Kidney (tissue), 14 donors: ENCODE data around the gene ACVR1B. TPM values are rescaled to one million over a fixed set of nuclear protein-coding genes. Genes with fewer than 3 reads are reported as not detected.

ENCODE experiments used
- DNase-seq, 5 donors: peaks; one replicate each; pipeline ENCODE4 v3.0.0-alpha.2; 2013 to 2020
- FAIRE-seq: peaks from 2 replicates; lab custom pipeline; 2012; peaks lifted over from hg19 to GRCh38; lab: Jason Lieb, UNC
- H3K27ac ChIP-seq, 2 donors: one replicate each; pipeline ENCODE4 v1.7.0; 2013; ENCODE audit warnings: low read depth in 2 of 2, low read length in 2 of 2, inconsistent platforms in 1 of 2
- H3K27me3 ChIP-seq: one replicate; pipeline ENCODE4 v1.7.1; 2013; ENCODE audit warnings: low read length, inconsistent platforms; ENCODE audit not compliant: control insufficient read depth, insufficient read depth
- H3K36me3 ChIP-seq, 3 donors: one replicate each; pipeline versions ENCODE4 v1.7.0 to v1.7.1; 2013; ENCODE audit warnings: low read length in 3 of 3, control low read depth in 1 of 3, inconsistent platforms in 1 of 3; ENCODE audit not compliant: insufficient read depth in 3 of 3, control insufficient read depth in 2 of 3
- H3K4me1 ChIP-seq, 3 donors: one replicate each; pipeline versions ENCODE4 v1.7.0 to v1.7.1; 2013; ENCODE audit warnings: low read length in 3 of 3, inconsistent platforms in 1 of 3, low read depth in 1 of 3; ENCODE audit not compliant: control insufficient read depth in 2 of 3, insufficient read depth in 2 of 3
- H3K4me3 ChIP-seq, 3 donors: one replicate each; pipeline versions ENCODE4 v1.7.0 to v1.8.1; 2013; ENCODE audit warnings: low read length in 3 of 3, control low read depth in 1 of 3, inconsistent platforms in 1 of 3
- H3K9ac ChIP-seq, 3 donors: one replicate each; pipeline versions ENCODE4 v1.7.0 to v1.7.1; 2013; ENCODE audit warnings: low read length in 3 of 3, control low read depth in 1 of 3, inconsistent platforms in 1 of 3
- H3K9me3 ChIP-seq, 3 donors: one replicate each; pipeline versions ENCODE4 v1.7.0 to v1.7.1; 2013; ENCODE audit warnings: low read length in 3 of 3, control low read depth in 1 of 3, inconsistent platforms in 1 of 3; ENCODE audit not compliant: control insufficient read depth in 2 of 3, insufficient read depth in 1 of 3
- intact Hi-C: fragments of 100-400 bp; cut with DNase I; formaldehyde crosslinking; loops from one replicate; pipeline ENCODE4 v1.11.1; 2022
- polyA plus RNA-seq: library from polyadenylated mRNA; stranded (reverse); fragments of 350-450 nt; fragmentation: Illumina TruSeq; extraction: RNeasy Lipid Tissue Mini Kit (QIAGEN cat#74804); gene quantifications from one replicate; pipeline ENCODE4 v1.2.3, GENCODE V29; 2014; ENCODE audit warnings: low read depth, low replicate concordance; ENCODE audit not compliant: insufficient read depth
- total RNA-seq: library from RNA; stranded (reverse); fragmentation: NEBNext Ultra II Directional; extraction: Animal tissue kit (Norgen Biotek cat#: 25700); gene quantifications from one replicate; pipeline ENCODE4 v1.2.1, GENCODE V29; 2021
- TF ChIP-seq, protein P1 (sequence below): IDR thresholded peaks from 3 replicates; pipeline ENCODE4 v1.5.1; 2012; ENCODE audit warnings: mild to moderate bottlenecking, moderate library complexity, borderline replicate concordance; ENCODE audit not compliant: insufficient read depth; ENCODE audit errors: extremely low read depth
- donor health status: control.
- donor health status: control.
- donor health status: control.
- donor health status: control.
- donor health status: control.
- donor health status: DM: yes; HTN: yes; CAD: no.
- donor health status: Normal renal cell carcinoma (clear cell type).

The ACVR1B gene
- total and polyA plus RNA-seq, 2 donors from 2014 or later = 30.6 to 95.5 TPM

DNA sequence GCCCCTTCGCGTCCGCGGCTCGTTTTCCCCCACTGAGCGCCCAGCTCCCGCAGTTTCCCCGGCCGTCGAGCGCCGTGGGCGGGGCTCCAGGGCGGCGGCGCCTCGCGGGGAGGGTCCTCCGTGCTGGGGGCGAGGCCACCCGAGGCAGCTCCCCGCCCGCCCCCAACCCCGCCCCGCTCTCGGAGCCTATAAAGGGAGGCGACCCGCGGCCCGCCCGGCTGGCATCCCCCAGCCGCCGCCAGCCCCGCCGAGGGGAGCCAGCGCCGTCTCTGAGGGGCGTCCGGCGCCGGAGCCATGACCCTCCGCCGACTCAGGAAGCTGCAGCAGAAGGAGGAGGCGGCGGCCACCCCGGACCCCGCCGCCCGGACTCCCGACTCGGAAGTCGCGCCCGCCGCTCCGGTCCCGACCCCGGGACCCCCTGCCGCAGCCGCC lies 55.2 kb downstream of the ACVR1B start, which contains the start of gene TAMALIN:
Gene TAMALIN, plus strand, starts transcription at position 221 of the 432 bp plus-strand sequence. Its CDS starts 74 bp downstream, at position 295.
- Histone ChIP-seq H3K36me3 (peaks cover 0 to 2% (median 0%) of the 10 kb centered on the region in 3 donors), H3K27ac (peak within 1 kb of the TSS; percentile 79 to 88), H3K9ac (peak within 1 kb of the TSS; percentile 11 to 67 (median 45)), H3K4me1 (peaks cover 3 to 22% (median 6%) of the 10 kb centered on the region in 3 donors), H3K9me3 (no peaks in the 10 kb centered on the region), H3K27me3 (no peaks in the 10 kb centered on the region), H3K4me3 (peak within 1 kb of the TSS; percentile 35 to 46 (median 42))
- intact Hi-C loops = no loop called here
- FAIRE-seq (no peak), DNase-seq (peak; percentile 70 to 94 (median 85))
- TF ChIP-seq, protein P1, sequence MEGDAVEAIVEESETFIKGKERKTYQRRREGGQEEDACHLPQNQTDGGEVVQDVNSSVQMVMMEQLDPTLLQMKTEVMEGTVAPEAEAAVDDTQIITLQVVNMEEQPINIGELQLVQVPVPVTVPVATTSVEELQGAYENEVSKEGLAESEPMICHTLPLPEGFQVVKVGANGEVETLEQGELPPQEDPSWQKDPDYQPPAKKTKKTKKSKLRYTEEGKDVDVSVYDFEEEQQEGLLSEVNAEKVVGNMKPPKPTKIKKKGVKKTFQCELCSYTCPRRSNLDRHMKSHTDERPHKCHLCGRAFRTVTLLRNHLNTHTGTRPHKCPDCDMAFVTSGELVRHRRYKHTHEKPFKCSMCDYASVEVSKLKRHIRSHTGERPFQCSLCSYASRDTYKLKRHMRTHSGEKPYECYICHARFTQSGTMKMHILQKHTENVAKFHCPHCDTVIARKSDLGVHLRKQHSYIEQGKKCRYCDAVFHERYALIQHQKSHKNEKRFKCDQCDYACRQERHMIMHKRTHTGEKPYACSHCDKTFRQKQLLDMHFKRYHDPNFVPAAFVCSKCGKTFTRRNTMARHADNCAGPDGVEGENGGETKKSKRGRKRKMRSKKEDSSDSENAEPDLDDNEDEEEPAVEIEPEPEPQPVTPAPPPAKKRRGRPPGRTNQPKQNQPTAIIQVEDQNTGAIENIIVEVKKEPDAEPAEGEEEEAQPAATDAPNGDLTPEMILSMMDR = no peak

DNA sequence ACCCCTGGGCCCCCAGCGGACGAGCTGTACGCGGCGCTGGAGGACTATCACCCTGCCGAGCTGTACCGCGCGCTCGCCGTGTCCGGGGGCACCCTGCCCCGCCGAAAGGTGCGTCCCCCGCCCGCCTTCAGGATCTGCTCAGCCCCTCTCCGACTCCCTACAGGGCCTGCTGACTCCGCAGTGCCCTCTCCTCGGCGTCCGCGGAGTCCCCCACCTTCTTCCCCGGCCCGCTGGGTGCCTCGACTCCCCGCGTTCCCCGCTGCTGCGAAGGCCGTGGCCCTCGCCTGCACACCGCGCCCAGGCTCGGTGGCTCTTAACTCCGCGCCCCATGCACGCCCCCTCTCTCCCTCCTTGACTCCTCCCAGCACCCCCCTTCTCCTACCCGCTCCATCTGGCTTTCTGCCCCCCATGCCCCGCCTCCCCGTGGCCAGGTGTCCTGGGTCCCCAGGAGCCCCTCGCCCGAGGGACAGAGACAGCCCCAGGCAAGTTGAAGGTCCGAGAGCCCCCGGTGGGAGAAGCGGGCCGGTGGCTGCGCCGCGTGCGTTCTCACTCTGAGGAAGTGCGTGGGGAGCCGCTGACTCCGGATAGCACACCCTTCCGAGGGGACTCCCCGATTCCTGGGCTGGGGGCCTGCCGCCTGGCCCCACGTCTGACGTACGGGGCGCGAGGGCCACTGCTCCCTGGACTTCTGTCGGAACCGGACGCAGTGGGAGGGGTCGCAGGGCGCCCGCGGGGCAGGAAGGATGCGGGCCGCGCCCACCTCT lies 55.8 kb downstream of the ACVR1B start:
- Histone ChIP-seq H3K4me1 (peaks cover 3 to 22% (median 6%) of the 10 kb centered on the region in 3 donors), H3K27me3 (no peaks in the 10 kb centered on the region), H3K9me3 (no peaks in the 10 kb centered on the region), H3K36me3 (peaks cover 0 to 4% (median 0%) of the 10 kb centered on the region in 3 donors), H3K9ac (peak overlapping the region; percentile 11 to 67 (median 45)), H3K4me3 (peak overlapping the region; percentile 27 to 46 (median 42)), H3K27ac (peak overlapping the region; percentile 79 to 88)
- FAIRE-seq = no peak
- peak in 4 of 5 donors; percentile 32 to 91 (median 70) for DNase-seq
- TF ChIP-seq, protein P1 = no peak
- intact Hi-C loops = no loop called here

DNA sequence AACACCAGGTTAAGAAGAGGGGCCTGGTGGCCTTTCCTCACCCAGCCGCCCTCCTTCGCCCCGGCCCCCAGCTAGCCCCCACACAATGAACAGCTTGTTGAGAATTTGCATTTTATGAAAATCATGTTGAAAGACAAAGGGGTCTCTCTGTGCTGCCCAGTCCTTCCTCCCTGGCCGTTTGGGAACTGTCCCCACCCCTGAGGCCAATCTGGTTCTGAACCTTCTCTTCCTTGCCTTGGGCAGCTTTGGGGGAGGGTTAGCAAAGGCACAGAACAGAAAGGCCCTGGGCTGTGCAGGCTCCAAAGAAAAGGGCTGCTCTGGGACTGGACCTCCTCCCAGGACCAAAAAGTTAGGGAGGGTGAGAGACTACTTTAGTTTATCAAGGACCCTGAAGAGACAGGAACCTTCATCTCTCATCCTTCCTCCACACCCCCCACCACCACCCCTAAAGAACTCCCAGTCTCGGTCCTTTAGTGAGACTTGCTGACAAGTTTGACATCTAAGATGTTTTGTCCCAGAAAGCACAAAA lies 56.5 kb downstream of the ACVR1B start:
- Histone ChIP-seq H3K36me3 (peaks cover 0 to 4% (median 0%) of the 10 kb centered on the region in 3 donors), H3K9ac (peak overlapping the region in 1 of 3 donors; percentile 67), H3K27me3 (no peaks in the 10 kb centered on the region), H3K9me3 (no peaks in the 10 kb centered on the region), H3K4me1 (peaks cover 3 to 22% (median 6%) of the 10 kb centered on the region in 3 donors), H3K4me3 (peak overlapping the region; percentile 11 to 42 (median 27)), H3K27ac (peak overlapping the region; percentile 79 to 88)
- TF ChIP-seq, protein P1 = no peak
- FAIRE-seq (no peak), DNase-seq (peak in 1 of 5 donors; percentile 38)
- intact Hi-C loops = no loop called here
